OCI-LY1 (cell line): Measurements from ENCODE around the gene CD4.

ENCODE experiments used
- EZH2 ChIP-seq: fragments of 200-600 bp; sonication (generic), shearing (Covaris generic); IDR thresholded peaks from 2 replicates; pipeline ENCODE4 v1.8.0; 2017; ENCODE audit warnings: borderline replicate concordance, mixed run types, mild to moderate bottlenecking, antibody characterized with exemption, low read length, moderate library complexity, mixed read lengths
- TF ChIP-seq, protein P1 (sequence below): fragments of 200-600 bp; sonication (generic), shearing (Covaris generic); IDR thresholded peaks from 2 replicates; pipeline ENCODE4 v1.5.1; 2017; ENCODE audit warnings: mild to moderate bottlenecking, antibody characterized with exemption, low read length, moderate library complexity, mixed read lengths

DNA sequence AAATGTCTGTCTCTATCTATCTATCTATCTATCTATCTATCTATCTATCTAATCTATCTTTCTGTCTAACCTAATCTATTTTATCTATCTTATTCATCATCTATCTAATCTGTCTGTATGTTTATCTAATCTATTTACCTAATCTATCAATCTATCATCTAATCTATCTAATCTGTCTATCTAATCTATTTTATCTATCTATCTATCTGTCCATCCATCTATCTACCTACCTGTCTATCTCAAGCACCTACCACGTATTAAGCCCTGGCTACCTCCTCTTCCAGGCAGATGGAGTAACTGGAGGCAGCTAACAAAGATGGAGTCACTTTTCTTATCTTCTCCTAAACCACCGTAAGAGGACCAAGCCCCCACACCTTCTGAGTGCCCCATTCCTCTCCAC lies 5.8 kb downstream of the CD4 start:
- TF ChIP-seq, protein P1, sequence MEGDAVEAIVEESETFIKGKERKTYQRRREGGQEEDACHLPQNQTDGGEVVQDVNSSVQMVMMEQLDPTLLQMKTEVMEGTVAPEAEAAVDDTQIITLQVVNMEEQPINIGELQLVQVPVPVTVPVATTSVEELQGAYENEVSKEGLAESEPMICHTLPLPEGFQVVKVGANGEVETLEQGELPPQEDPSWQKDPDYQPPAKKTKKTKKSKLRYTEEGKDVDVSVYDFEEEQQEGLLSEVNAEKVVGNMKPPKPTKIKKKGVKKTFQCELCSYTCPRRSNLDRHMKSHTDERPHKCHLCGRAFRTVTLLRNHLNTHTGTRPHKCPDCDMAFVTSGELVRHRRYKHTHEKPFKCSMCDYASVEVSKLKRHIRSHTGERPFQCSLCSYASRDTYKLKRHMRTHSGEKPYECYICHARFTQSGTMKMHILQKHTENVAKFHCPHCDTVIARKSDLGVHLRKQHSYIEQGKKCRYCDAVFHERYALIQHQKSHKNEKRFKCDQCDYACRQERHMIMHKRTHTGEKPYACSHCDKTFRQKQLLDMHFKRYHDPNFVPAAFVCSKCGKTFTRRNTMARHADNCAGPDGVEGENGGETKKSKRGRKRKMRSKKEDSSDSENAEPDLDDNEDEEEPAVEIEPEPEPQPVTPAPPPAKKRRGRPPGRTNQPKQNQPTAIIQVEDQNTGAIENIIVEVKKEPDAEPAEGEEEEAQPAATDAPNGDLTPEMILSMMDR, result no peak
- no peak for TF ChIP-seq EZH2
